ENCODE data around the gene CAPRIN1. TPM values are rescaled to one million over a fixed set of nuclear protein-coding genes. Genes with fewer than 3 reads are reported as not detected.

Gene CAPRIN1
- total and polyA plus RNA-seq, 10 of the 15 experiments (the other 5 are each of a cell fraction or from before 2014, with no cell fraction given): 50.4 to 228 (median 191) TPM

DNA sequence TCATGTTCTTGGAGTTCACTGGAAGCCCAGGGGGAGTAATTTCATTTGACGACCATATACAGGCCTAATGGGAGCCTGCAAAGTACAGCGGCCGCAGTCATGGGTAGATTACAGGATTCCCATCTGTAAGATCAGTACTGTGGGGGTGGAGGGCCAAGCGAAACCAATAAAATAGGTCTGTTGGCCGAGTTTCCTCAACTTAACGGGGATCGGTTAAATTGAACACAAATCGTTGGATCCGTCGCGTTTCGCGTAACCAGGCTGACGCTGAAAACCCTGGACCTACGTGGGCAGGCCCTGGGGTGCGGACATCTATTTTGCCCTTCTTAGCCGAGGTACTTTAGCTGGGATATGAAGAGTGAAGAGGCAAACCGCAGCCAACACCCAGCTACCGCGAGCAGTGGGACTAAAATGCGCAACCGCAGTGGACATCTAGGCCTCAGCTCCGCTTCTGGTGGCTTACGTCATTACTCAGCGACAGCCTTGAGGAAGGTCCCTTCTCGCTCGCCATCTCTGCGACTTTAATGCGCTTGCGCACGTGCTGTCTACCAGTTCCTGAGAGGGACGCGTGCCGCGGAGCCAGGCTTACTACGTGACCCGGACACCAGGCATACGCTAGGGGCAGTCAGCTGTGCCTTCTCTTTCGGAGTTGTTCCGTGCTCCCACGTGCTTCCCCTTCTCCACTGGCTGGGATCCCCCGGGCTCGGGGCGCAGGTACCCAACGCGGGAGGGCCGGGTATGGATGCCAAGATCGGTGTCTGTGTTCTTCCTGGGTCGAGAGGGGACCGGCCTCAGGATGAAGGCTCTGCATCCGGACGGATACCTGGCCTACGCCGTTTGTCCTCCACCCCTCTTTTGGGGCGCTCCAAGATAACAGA lies 53.8 kb downstream of the CAPRIN1 start, which contains the start of gene NAT10 (continued):
- TF ChIP-seq MXI1 (IDR thresholded peaks at IDR 0.05; ENCODE audit: low read depth, low read length) (peak; percentile 100), ESRRA (IDR thresholded peaks at IDR 0.05; ENCODE audit: low read length) (no peak), ZNF217 (IDR thresholded peaks at IDR 0.05) (no peak), BRCA1 (IDR thresholded peaks at IDR 0.05; ENCODE audit: low read depth, low read length) (no peak; the same call in 1 of the 2 replicates), POLR2A (IDR thresholded peaks at IDR 0.05; ENCODE audit: low read depth, low read length) (peak; percentile 96), RFX5 (IDR thresholded peaks at IDR 0.05; ENCODE audit: low read depth, low read length) (no peak), SMARCA5 (IDR thresholded peaks at IDR 0.05) (0 out of 2 replicates have a peak, but pooled peaks have one; percentile 45), CBX3 (IDR thresholded peaks at IDR 0.05; ENCODE audit: borderline replicate concordance, low read depth) (no peak), NR2C2 (IDR thresholded peaks at IDR 0.05; ENCODE audit: borderline replicate concordance, control insufficient read depth, insufficient read length, low read depth) (no peak), ZNF622 (IDR thresholded peaks at IDR 0.05) (no peak)
- TF ChIP-seq, protein P1, sequence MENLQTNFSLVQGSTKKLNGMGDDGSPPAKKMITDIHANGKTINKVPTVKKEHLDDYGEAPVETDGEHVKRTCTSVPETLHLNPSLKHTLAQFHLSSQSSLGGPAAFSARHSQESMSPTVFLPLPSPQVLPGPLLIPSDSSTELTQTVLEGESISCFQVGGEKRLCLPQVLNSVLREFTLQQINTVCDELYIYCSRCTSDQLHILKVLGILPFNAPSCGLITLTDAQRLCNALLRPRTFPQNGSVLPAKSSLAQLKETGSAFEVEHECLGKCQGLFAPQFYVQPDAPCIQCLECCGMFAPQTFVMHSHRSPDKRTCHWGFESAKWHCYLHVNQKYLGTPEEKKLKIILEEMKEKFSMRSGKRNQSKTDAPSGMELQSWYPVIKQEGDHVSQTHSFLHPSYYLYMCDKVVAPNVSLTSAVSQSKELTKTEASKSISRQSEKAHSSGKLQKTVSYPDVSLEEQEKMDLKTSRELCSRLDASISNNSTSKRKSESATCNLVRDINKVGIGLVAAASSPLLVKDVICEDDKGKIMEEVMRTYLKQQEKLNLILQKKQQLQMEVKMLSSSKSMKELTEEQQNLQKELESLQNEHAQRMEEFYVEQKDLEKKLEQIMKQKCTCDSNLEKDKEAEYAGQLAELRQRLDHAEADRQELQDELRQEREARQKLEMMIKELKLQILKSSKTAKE (IDR thresholded peaks at IDR 0.05; ENCODE audit: low read depth, poor library complexity, severe bottlenecking): peak; percentile 58
- TF ChIP-seq, protein P2, sequence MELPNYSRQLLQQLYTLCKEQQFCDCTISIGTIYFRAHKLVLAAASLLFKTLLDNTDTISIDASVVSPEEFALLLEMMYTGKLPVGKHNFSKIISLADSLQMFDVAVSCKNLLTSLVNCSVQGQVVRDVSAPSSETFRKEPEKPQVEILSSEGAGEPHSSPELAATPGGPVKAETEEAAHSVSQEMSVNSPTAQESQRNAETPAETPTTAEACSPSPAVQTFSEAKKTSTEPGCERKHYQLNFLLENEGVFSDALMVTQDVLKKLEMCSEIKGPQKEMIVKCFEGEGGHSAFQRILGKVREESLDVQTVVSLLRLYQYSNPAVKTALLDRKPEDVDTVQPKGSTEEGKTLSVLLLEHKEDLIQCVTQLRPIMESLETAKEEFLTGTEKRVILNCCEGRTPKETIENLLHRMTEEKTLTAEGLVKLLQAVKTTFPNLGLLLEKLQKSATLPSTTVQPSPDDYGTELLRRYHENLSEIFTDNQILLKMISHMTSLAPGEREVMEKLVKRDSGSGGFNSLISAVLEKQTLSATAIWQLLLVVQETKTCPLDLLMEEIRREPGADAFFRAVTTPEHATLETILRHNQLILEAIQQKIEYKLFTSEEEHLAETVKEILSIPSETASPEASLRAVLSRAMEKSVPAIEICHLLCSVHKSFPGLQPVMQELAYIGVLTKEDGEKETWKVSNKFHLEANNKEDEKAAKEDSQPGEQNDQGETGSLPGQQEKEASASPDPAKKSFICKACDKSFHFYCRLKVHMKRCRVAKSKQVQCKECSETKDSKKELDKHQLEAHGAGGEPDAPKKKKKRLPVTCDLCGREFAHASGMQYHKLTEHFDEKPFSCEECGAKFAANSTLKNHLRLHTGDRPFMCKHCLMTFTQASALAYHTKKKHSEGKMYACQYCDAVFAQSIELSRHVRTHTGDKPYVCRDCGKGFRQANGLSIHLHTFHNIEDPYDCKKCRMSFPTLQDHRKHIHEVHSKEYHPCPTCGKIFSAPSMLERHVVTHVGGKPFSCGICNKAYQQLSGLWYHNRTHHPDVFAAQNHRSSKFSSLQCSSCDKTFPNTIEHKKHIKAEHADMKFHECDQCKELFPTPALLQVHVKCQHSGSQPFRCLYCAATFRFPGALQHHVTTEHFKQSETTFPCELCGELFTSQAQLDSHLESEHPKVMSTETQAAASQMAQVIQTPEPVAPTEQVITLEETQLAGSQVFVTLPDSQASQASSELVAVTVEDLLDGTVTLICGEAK (IDR thresholded peaks at IDR 0.05; ENCODE audit: borderline replicate concordance): peak; percentile 37; the same call in 1 of the 2 replicates
- TF ChIP-seq, protein P3, sequence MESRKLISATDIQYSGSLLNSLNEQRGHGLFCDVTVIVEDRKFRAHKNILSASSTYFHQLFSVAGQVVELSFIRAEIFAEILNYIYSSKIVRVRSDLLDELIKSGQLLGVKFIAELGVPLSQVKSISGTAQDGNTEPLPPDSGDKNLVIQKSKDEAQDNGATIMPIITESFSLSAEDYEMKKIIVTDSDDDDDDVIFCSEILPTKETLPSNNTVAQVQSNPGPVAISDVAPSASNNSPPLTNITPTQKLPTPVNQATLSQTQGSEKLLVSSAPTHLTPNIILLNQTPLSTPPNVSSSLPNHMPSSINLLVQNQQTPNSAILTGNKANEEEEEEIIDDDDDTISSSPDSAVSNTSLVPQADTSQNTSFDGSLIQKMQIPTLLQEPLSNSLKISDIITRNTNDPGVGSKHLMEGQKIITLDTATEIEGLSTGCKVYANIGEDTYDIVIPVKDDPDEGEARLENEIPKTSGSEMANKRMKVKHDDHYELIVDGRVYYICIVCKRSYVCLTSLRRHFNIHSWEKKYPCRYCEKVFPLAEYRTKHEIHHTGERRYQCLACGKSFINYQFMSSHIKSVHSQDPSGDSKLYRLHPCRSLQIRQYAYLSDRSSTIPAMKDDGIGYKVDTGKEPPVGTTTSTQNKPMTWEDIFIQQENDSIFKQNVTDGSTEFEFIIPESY (IDR thresholded peaks at IDR 0.05): no peak
- TF ChIP-seq, protein P4, sequence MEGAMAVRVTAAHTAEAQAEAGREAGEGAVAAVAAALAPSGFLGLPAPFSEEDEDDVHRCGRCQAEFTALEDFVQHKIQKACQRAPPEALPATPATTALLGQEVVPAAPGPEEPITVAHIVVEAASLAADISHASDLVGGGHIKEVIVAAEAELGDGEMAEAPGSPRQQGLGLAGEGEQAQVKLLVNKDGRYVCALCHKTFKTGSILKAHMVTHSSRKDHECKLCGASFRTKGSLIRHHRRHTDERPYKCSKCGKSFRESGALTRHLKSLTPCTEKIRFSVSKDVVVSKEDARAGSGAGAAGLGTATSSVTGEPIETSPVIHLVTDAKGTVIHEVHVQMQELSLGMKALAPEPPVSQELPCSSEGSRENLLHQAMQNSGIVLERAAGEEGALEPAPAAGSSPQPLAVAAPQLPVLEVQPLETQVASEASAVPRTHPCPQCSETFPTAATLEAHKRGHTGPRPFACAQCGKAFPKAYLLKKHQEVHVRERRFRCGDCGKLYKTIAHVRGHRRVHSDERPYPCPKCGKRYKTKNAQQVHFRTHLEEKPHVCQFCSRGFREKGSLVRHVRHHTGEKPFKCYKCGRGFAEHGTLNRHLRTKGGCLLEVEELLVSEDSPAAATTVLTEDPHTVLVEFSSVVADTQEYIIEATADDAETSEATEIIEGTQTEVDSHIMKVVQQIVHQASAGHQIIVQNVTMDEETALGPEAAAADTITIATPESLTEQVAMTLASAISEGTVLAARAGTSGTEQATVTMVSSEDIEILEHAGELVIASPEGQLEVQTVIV (IDR thresholded peaks at IDR 0.05; ENCODE audit: borderline replicate concordance, partially characterized antibody): no peak
- TF ChIP-seq, protein P5, sequence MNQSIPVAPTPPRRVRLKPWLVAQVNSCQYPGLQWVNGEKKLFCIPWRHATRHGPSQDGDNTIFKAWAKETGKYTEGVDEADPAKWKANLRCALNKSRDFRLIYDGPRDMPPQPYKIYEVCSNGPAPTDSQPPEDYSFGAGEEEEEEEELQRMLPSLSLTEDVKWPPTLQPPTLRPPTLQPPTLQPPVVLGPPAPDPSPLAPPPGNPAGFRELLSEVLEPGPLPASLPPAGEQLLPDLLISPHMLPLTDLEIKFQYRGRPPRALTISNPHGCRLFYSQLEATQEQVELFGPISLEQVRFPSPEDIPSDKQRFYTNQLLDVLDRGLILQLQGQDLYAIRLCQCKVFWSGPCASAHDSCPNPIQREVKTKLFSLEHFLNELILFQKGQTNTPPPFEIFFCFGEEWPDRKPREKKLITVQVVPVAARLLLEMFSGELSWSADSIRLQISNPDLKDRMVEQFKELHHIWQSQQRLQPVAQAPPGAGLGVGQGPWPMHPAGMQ (IDR thresholded peaks at IDR 0.05; ENCODE audit: borderline replicate concordance): no peak

Data from GM12878 (cell line).